DOHH2 (cell line): ENCODE data around the gene CDH4.

Source experiments
- H3F3A ChIP-seq: fragments of 200-600 bp; sonication (generic), shearing (Covaris generic); 2 replicates; pipeline ENCODE4 v1.6.0; 2016; ENCODE audit warnings: antibody characterized with exemption, mild to moderate bottlenecking; ENCODE audit not compliant: control insufficient read depth, insufficient read depth
- H3K27ac ChIP-seq: fragments of 200-600 bp; sonication (generic); 2 replicates; pipeline ENCODE4 v1.5.1; 2014; ENCODE audit warnings: low read depth, mild to moderate bottlenecking, low read length, moderate library complexity
- H3K27me3 ChIP-seq: fragments of 200-600 bp; sonication (generic); 2 replicates; pipeline ENCODE4 v1.6.1; 2014; ENCODE audit warnings: mild to moderate bottlenecking, low read length, mixed read lengths; ENCODE audit not compliant: control insufficient read depth
- H3K36me3 ChIP-seq: fragments of 200-600 bp; sonication (generic); 2 replicates; pipeline ENCODE4 v1.6.1; 2014; ENCODE audit warnings: mild to moderate bottlenecking, low read length, moderate library complexity, mixed read lengths; ENCODE audit not compliant: control insufficient read depth
- H3K4me1 ChIP-seq: fragments of 200-600 bp; sonication (generic); 2 replicates; pipeline ENCODE4 v1.6.1; 2014; ENCODE audit warnings: mild to moderate bottlenecking, low read length, mixed read lengths; ENCODE audit not compliant: control insufficient read depth
- H3K4me2 ChIP-seq: fragments of 200-600 bp; sonication (generic); 2 replicates; pipeline ENCODE4 v1.6.0; 2014; ENCODE audit warnings: mild to moderate bottlenecking, low read length, moderate library complexity
- H3K4me3 ChIP-seq: fragments of 200-600 bp; sonication (generic); 2 replicates; pipeline ENCODE4 v1.5.1; 2014; ENCODE audit warnings: mild to moderate bottlenecking, low read length, mixed read lengths
- H3K79me2 ChIP-seq: fragments of 200-600 bp; sonication (generic); 2 replicates; pipeline ENCODE4 v1.6.1; 2014; ENCODE audit warnings: mild to moderate bottlenecking, low read length, mixed read lengths; ENCODE audit not compliant: control insufficient read depth
- H3K9me2 ChIP-seq: fragments of 200-600 bp; sonication (generic); replicated peaks from 2 replicates; pipeline ENCODE4 v1.6.1; 2014; ENCODE audit warnings: mild to moderate bottlenecking, low read length, mixed read lengths; ENCODE audit not compliant: control insufficient read depth
- H3K9me3 ChIP-seq: fragments of 200-600 bp; sonication (generic); 2 replicates; pipeline ENCODE4 v1.6.1; 2014; ENCODE audit warnings: antibody characterized with exemption, low read length, mixed read lengths; ENCODE audit not compliant: control insufficient read depth, insufficient read depth
- H4K20me1 ChIP-seq: fragments of 200-600 bp; sonication (generic); 2 replicates; pipeline ENCODE4 v1.6.0; 2014; ENCODE audit warnings: low read depth, mild to moderate bottlenecking, antibody characterized with exemption, low read length, moderate library complexity; ENCODE audit not compliant: control insufficient read depth, insufficient read depth
- CTCF ChIP-seq: fragments of 200-600 bp; sonication (generic); IDR thresholded peaks from one replicate; pipeline ENCODE4 v1.5.1; 2014; ENCODE audit warnings: antibody characterized with exemption, mild to moderate bottlenecking, low read depth, low read length; ENCODE audit not compliant: poor library complexity, severe bottlenecking
- EZH2phosphoT487 ChIP-seq: fragments of 200-600 bp; sonication (generic); IDR thresholded peaks from 2 replicates; pipeline ENCODE4 v1.6.1; 2017; ENCODE audit warnings: borderline replicate concordance, mild to moderate bottlenecking, antibody characterized with exemption, low read length, moderate library complexity, mixed read lengths

The CDH4 gene

GRCh38 chr20:61881861-61882260, 629.8 kb downstream of the CDH4 start:
- no peaks in the 10 kb centered on the region for H3K79me2 ChIP-seq
- no peaks in the 10 kb centered on the region for H3F3A ChIP-seq
- H3K27me3 ChIP-seq, result no peaks in the 10 kb centered on the region
- no peaks in the 10 kb centered on the region for H3K36me3 ChIP-seq
- H4K20me1 ChIP-seq, result no peaks in the 10 kb centered on the region
- H3K4me3 ChIP-seq, result no peak overlapping the region
- H3K4me2 ChIP-seq, result no peak overlapping the region
- H3K9me3 ChIP-seq, result no peaks in the 10 kb centered on the region
- peaks cover under 1% of the 10 kb centered on the region for H3K4me1 ChIP-seq
- H3K9me2 ChIP-seq, result no peaks in the 10 kb centered on the region
- H3K27ac ChIP-seq, result no peak overlapping the region
- TF ChIP-seq CTCF, result no peak
- TF ChIP-seq EZH2phosphoT487, result no peak

GRCh38 chr20:61882716-61883615, 630.9 kb downstream of the CDH4 start:
- H3K79me2 ChIP-seq, result no peaks in the 10 kb centered on the region
- H3K9me2 ChIP-seq, result no peaks in the 10 kb centered on the region
- peaks cover 5% of the 10 kb centered on the region for H3K4me1 ChIP-seq
- H3F3A ChIP-seq, result no peaks in the 10 kb centered on the region
- H3K4me3 ChIP-seq, result no peak overlapping the region
- H3K4me2 ChIP-seq, result no peak overlapping the region
- H3K9me3 ChIP-seq, result no peaks in the 10 kb centered on the region
- H3K27ac ChIP-seq, result no peak overlapping the region
- H3K27me3 ChIP-seq, result no peaks in the 10 kb centered on the region
- no peaks in the 10 kb centered on the region for H4K20me1 ChIP-seq
- TF ChIP-seq CTCF (no peak), EZH2phosphoT487 (no peak)
- no peaks in the 10 kb centered on the region for H3K36me3 ChIP-seq

DNA sequence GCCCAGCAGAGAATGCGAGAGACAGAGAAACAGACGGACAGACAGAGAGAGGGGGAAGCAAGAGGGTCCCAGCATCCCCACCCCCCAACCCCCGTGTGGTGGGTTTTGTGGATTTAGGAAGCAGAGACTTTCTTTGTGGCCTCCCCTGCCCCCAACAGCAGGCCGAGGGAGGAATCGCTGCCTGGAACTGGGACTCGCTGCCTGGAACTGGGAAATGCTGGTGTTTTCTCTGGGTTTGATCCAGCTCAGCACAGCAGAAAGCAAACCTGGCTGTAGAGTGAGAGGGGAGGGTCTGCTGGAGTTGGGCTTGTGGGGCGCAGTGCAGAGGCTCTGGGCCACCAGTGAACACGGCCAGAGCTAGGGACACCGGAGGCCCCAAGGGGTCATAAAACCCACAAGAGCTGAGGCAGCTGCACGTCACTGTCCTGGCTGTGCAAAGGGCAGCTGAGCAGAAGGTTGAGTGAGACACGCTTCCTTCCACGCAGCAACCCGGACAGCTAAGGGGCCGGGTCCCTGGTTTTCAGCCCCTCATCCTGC, 631.9 kb downstream of the CDH4 start:
- H3K4me2 ChIP-seq, result no peak overlapping the region
- no peaks in the 10 kb centered on the region for H3K9me2 ChIP-seq
- no peaks in the 10 kb centered on the region for H4K20me1 ChIP-seq
- no peaks in the 10 kb centered on the region for H3K79me2 ChIP-seq
- H3K4me3 ChIP-seq, result no peak overlapping the region
- no peaks in the 10 kb centered on the region for H3F3A ChIP-seq
- no peaks in the 10 kb centered on the region for H3K36me3 ChIP-seq
- H3K9me3 ChIP-seq, result no peaks in the 10 kb centered on the region
- TF ChIP-seq EZH2phosphoT487 (no peak), CTCF (no peak)
- peaks cover 5% of the 10 kb centered on the region for H3K4me1 ChIP-seq
- H3K27me3 ChIP-seq, result no peaks in the 10 kb centered on the region
- H3K27ac ChIP-seq, result no peak overlapping the region
